WTC11 (cell line): ENCODE measurements around the gene NTN4. TPM values are rescaled to one million over a fixed set of nuclear protein-coding genes. Genes with fewer than 3 reads are reported as not detected.

Experiments
- ATAC-seq: fragments of 200-7000 bp; cut with Tn5 transposase; 2 replicates; pipeline ENCODE4 v1.10.0; 2021; ENCODE audit warnings: mild to moderate bottlenecking, moderate library complexity
- CTCF ChIA-PET: fragments of 300-600 bp; sonication (Branson Sonifier 250); formaldehyde crosslinking; loops from one replicate; lab custom pipeline; 2021; ENCODE audit warnings: antibody characterized with exemption; lab: Charles Lee
- POLR2A ChIA-PET: fragments of 350-600 bp; sonication (Branson Sonifier 250); formaldehyde crosslinking; loops from one replicate; lab custom pipeline; 2021; ENCODE audit warnings: antibody characterized with exemption; lab: Charles Lee
- DNase-seq: peaks from one replicate; pipeline ENCODE4 v3.0.0; 2021; ENCODE audit warnings: low spot score
- H3K27ac Mint-ChIP-seq: 2 replicates; pipeline ENCODE4 v1.8.0; 2021; ENCODE audit warnings: mixed read lengths
- H3K27me3 Mint-ChIP-seq: 2 replicates; pipeline ENCODE4 v1.8.0; 2021; ENCODE audit warnings: low read depth, mild to moderate bottlenecking, moderate library complexity, mixed read lengths
- H3K36me3 Mint-ChIP-seq: 2 replicates; pipeline ENCODE4 v1.8.0; 2021; ENCODE audit warnings: mixed read lengths
- H3K4me1 Mint-ChIP-seq: 2 replicates; pipeline ENCODE4 v1.8.0; 2022; ENCODE audit warnings: mixed read lengths
- H3K4me3 Mint-ChIP-seq: 2 replicates; pipeline ENCODE4 v1.8.0; 2021; ENCODE audit warnings: mild to moderate bottlenecking, moderate library complexity, mixed read lengths
- H3K9me3 Mint-ChIP-seq: 2 replicates; pipeline ENCODE4 v1.8.0; 2021; ENCODE audit warnings: mixed read lengths
- CBFB ChIP-seq: sonication (generic); formaldehyde crosslinking; IDR thresholded peaks from 2 replicates; pipeline ENCODE4 v1.8.1; 2022; ENCODE audit warnings: mild to moderate bottlenecking, low read depth, missing genetic modification reagents
- CREM ChIP-seq: sonication (generic); formaldehyde crosslinking; IDR thresholded peaks from 2 replicates; pipeline ENCODE4 v1.8.1; 2022; ENCODE audit warnings: mild to moderate bottlenecking, missing genetic modification reagents, moderate library complexity
- ELF4 ChIP-seq: sonication (generic); formaldehyde crosslinking; IDR thresholded peaks from 2 replicates; pipeline ENCODE4 v1.8.1; 2022; ENCODE audit warnings: low read depth, mild to moderate bottlenecking, moderate library complexity, missing genetic modification reagents
- KAT7 ChIP-seq: sonication (generic); formaldehyde crosslinking; IDR thresholded peaks from 2 replicates; pipeline ENCODE4 v1.8.1; 2023; ENCODE audit warnings: missing genetic modification reagents, mild to moderate bottlenecking, borderline replicate concordance
- MYBL2 ChIP-seq: sonication (generic); formaldehyde crosslinking; IDR thresholded peaks from 2 replicates; pipeline ENCODE4 v1.8.1; 2023; ENCODE audit warnings: mild to moderate bottlenecking, moderate library complexity, missing genetic modification reagents
- NFATC4 ChIP-seq: fragments of 250-450 bp; sonication (Bioruptor Pico); IDR thresholded peaks from 2 replicates; pipeline ENCODE4 v1.9.0; 2021; ENCODE audit warnings: mild to moderate bottlenecking
- NR2C2 ChIP-seq: sonication (generic); formaldehyde crosslinking; IDR thresholded peaks from 2 replicates; pipeline ENCODE4 v1.8.0; 2022; ENCODE audit warnings: mild to moderate bottlenecking, missing genetic modification reagents
- PRRX2 ChIP-seq: fragments of 250-450 bp; sonication (Bioruptor Pico); IDR thresholded peaks from 2 replicates; pipeline ENCODE4 v1.8.0; 2021; ENCODE audit warnings: mild to moderate bottlenecking
- SMAD4 ChIP-seq: sonication (generic); formaldehyde crosslinking; IDR thresholded peaks from 2 replicates; pipeline ENCODE4 v1.8.0; 2022; ENCODE audit warnings: mild to moderate bottlenecking, missing genetic modification reagents
- SOX15 ChIP-seq: fragments of 250-450 bp; sonication (Bioruptor Pico); IDR thresholded peaks from 2 replicates; pipeline ENCODE4 v1.9.0; 2021; ENCODE audit warnings: mild to moderate bottlenecking
- ZNF219 ChIP-seq: sonication (generic); formaldehyde crosslinking; IDR thresholded peaks from 2 replicates; pipeline ENCODE4 v1.8.0; 2023; ENCODE audit warnings: missing genetic modification reagents, mild to moderate bottlenecking, borderline replicate concordance
- ZNF263 ChIP-seq: sonication (generic); formaldehyde crosslinking; IDR thresholded peaks from 2 replicates; pipeline ENCODE4 v1.8.1; 2022; ENCODE audit warnings: low read depth, mild to moderate bottlenecking, moderate library complexity, missing genetic modification reagents
- ZNF671 ChIP-seq: fragments of 250-450 bp; sonication (Bioruptor Pico); IDR thresholded peaks from 2 replicates; pipeline ENCODE4 v1.8.0; 2021; ENCODE audit warnings: mild to moderate bottlenecking
- total RNA-seq: library from RNA; stranded (reverse); gene quantifications from 3 replicates; pipeline ENCODE4 v1.2.3, GENCODE V29; 2021
- TF ChIP-seq, protein P1 (sequence below): sonication (generic); formaldehyde crosslinking; IDR thresholded peaks from 2 replicates; pipeline ENCODE4 v1.8.0; 2023; ENCODE audit warnings: missing genetic modification reagents, mild to moderate bottlenecking, borderline replicate concordance
- TF ChIP-seq, protein P2 (sequence below): sonication (generic); formaldehyde crosslinking; IDR thresholded peaks from 2 replicates; pipeline ENCODE4 v1.8.0; 2022; ENCODE audit warnings: mild to moderate bottlenecking, missing genetic modification reagents
- TF ChIP-seq, protein P3 (sequence below): sonication (generic); formaldehyde crosslinking; IDR thresholded peaks from 2 replicates; pipeline ENCODE4 v1.8.0; 2022; ENCODE audit warnings: mild to moderate bottlenecking, missing genetic modification reagents
- TF ChIP-seq, protein P4 (sequence below): fragments of 250-450 bp; sonication (Bioruptor Pico); IDR thresholded peaks from 2 replicates; pipeline ENCODE4 v2.1.2; 2022; ENCODE audit warnings: mild to moderate bottlenecking, moderate library complexity
- TF ChIP-seq, protein P5 (sequence below): sonication (generic); formaldehyde crosslinking; IDR thresholded peaks from 2 replicates; pipeline ENCODE4 v1.8.1; 2022; ENCODE audit warnings: low read depth, missing genetic modification reagents, borderline replicate concordance
- TF ChIP-seq, protein P6 (sequence below): fragments of 250-450 bp; sonication (Bioruptor Pico); IDR thresholded peaks from 2 replicates; pipeline ENCODE4 v1.9.0; 2021; ENCODE audit warnings: mild to moderate bottlenecking

NTN4 gene
- total RNA-seq, 1 experiment from 2014 or later: 2.7 TPM

DNA sequence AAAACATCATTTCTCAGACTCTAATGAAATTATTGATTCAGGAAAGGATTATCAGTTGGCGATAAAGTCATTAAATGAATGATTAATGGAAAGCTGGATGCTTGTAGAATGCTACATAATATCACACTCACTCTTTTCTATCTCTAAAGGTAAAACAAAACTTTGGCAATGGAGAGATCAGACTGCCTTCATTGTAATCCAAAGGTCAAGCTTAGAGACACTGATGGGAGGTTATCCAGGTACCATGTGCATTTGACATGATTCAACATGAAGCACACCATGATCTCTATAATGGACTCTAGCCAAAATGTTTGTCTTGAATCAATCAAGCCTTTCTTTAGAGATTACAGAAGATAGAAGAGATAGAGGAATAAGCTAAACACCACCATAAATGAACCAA is 129.2 kb downstream of the NTN4 start:
- Mint-ChIP-seq H3K36me3 (no peaks in the 10 kb centered on the region), H3K4me1 (peaks cover 9% of the 10 kb centered on the region), H3K27ac (no peak overlapping the region), H3K27me3 (no peaks in the 10 kb centered on the region), H3K9me3 (no peaks in the 10 kb centered on the region), H3K4me3 (no peak overlapping the region)
- TF ChIP-seq, protein P1, sequence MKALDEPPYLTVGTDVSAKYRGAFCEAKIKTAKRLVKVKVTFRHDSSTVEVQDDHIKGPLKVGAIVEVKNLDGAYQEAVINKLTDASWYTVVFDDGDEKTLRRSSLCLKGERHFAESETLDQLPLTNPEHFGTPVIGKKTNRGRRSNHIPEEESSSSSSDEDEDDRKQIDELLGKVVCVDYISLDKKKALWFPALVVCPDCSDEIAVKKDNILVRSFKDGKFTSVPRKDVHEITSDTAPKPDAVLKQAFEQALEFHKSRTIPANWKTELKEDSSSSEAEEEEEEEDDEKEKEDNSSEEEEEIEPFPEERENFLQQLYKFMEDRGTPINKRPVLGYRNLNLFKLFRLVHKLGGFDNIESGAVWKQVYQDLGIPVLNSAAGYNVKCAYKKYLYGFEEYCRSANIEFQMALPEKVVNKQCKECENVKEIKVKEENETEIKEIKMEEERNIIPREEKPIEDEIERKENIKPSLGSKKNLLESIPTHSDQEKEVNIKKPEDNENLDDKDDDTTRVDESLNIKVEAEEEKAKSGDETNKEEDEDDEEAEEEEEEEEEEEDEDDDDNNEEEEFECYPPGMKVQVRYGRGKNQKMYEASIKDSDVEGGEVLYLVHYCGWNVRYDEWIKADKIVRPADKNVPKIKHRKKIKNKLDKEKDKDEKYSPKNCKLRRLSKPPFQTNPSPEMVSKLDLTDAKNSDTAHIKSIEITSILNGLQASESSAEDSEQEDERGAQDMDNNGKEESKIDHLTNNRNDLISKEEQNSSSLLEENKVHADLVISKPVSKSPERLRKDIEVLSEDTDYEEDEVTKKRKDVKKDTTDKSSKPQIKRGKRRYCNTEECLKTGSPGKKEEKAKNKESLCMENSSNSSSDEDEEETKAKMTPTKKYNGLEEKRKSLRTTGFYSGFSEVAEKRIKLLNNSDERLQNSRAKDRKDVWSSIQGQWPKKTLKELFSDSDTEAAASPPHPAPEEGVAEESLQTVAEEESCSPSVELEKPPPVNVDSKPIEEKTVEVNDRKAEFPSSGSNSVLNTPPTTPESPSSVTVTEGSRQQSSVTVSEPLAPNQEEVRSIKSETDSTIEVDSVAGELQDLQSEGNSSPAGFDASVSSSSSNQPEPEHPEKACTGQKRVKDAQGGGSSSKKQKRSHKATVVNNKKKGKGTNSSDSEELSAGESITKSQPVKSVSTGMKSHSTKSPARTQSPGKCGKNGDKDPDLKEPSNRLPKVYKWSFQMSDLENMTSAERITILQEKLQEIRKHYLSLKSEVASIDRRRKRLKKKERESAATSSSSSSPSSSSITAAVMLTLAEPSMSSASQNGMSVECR (CRISPR knock-in tag): no peak
- TF ChIP-seq PRRX2 (no peak), KAT7 (CRISPR knock-in tag) (no peak), NFATC4 (CRISPR knock-in tag) (no peak), ELF4 (CRISPR knock-in tag) (no peak), ZNF263 (CRISPR knock-in tag) (no peak), MYBL2 (CRISPR knock-in tag) (no peak), ZNF219 (CRISPR knock-in tag) (no peak), CBFB (CRISPR knock-in tag) (no peak), NR2C2 (CRISPR knock-in tag) (no peak), SMAD4 (CRISPR knock-in tag) (no peak), ZNF671 (CRISPR knock-in tag) (no peak), SOX15 (no peak), CREM (CRISPR knock-in tag) (no peak)
- TF ChIP-seq, protein P2, sequence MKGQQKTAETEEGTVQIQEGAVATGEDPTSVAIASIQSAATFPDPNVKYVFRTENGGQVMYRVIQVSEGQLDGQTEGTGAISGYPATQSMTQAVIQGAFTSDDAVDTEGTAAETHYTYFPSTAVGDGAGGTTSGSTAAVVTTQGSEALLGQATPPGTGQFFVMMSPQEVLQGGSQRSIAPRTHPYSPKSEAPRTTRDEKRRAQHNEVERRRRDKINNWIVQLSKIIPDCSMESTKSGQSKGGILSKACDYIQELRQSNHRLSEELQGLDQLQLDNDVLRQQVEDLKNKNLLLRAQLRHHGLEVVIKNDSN: no peak
- TF ChIP-seq, protein P3, sequence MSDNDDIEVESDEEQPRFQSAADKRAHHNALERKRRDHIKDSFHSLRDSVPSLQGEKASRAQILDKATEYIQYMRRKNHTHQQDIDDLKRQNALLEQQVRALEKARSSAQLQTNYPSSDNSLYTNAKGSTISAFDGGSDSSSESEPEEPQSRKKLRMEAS: no peak
- TF ChIP-seq, protein P4, sequence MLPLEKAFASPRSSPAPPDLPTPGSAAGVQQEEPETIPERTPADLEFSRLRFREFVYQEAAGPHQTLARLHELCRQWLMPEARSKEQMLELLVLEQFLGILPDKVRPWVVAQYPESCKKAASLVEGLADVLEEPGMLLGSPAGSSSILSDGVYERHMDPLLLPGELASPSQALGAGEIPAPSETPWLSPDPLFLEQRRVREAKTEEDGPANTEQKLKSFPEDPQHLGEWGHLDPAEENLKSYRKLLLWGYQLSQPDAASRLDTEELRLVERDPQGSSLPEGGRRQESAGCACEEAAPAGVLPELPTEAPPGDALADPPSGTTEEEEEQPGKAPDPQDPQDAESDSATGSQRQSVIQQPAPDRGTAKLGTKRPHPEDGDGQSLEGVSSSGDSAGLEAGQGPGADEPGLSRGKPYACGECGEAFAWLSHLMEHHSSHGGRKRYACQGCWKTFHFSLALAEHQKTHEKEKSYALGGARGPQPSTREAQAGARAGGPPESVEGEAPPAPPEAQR: no peak
- TF ChIP-seq, protein P5, sequence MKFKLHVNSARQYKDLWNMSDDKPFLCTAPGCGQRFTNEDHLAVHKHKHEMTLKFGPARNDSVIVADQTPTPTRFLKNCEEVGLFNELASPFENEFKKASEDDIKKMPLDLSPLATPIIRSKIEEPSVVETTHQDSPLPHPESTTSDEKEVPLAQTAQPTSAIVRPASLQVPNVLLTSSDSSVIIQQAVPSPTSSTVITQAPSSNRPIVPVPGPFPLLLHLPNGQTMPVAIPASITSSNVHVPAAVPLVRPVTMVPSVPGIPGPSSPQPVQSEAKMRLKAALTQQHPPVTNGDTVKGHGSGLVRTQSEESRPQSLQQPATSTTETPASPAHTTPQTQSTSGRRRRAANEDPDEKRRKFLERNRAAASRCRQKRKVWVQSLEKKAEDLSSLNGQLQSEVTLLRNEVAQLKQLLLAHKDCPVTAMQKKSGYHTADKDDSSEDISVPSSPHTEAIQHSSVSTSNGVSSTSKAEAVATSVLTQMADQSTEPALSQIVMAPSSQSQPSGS: no peak
- TF ChIP-seq, protein P6, sequence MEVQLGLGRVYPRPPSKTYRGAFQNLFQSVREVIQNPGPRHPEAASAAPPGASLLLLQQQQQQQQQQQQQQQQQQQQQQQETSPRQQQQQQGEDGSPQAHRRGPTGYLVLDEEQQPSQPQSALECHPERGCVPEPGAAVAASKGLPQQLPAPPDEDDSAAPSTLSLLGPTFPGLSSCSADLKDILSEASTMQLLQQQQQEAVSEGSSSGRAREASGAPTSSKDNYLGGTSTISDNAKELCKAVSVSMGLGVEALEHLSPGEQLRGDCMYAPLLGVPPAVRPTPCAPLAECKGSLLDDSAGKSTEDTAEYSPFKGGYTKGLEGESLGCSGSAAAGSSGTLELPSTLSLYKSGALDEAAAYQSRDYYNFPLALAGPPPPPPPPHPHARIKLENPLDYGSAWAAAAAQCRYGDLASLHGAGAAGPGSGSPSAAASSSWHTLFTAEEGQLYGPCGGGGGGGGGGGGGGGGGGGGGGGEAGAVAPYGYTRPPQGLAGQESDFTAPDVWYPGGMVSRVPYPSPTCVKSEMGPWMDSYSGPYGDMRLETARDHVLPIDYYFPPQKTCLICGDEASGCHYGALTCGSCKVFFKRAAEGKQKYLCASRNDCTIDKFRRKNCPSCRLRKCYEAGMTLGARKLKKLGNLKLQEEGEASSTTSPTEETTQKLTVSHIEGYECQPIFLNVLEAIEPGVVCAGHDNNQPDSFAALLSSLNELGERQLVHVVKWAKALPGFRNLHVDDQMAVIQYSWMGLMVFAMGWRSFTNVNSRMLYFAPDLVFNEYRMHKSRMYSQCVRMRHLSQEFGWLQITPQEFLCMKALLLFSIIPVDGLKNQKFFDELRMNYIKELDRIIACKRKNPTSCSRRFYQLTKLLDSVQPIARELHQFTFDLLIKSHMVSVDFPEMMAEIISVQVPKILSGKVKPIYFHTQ: no peak
- ChIA-PET POLR2A (interaction anchor here (0.7 kb wide), 1 partner anchor 145 kb away, joined by 3 read pairs; no protein-coding TSS in a partner anchor), CTCF (interaction anchor here (0.5 kb wide), 1 partner anchor 72 kb away, joined by 3 read pairs; no protein-coding TSS in a partner anchor)
- ATAC-seq: no peak
- no peak for DNase-seq
